HEK293 (cell line): ENCODE results near the gene EPO.

Experiments used
- CTCF ChIP-seq: fragments of 450-650 bp; formaldehyde crosslinking; IDR thresholded peaks from 2 replicates; pipeline ENCODE4 v1.5.1; 2016; ENCODE audit warnings: missing biosample characterization, missing genetic modification characterization
- YY1 ChIP-seq: fragments of 450-650 bp; formaldehyde crosslinking; IDR thresholded peaks from 2 replicates; pipeline ENCODE4 v1.5.1; 2018; ENCODE audit warnings: missing biosample characterization, missing genetic modification characterization
- ZBTB17 ChIP-seq: fragments of 450-650 bp; formaldehyde crosslinking; IDR thresholded peaks from 2 replicates; pipeline ENCODE4 v1.5.1; 2016; ENCODE audit warnings: missing biosample characterization, missing genetic modification characterization
- TF ChIP-seq, protein P1 (sequence below): fragments of 450-650 bp; formaldehyde crosslinking; IDR thresholded peaks from 2 replicates; pipeline ENCODE4 v1.5.1; 2016; ENCODE audit warnings: missing biosample characterization, missing genetic modification characterization

GRCh38 chr7:100696123-100696521 lies 24.1 kb upstream of the EPO start:
- TF ChIP-seq ZBTB17 (no peak), CTCF (no peak), YY1 (no peak)
- TF ChIP-seq, protein P1, sequence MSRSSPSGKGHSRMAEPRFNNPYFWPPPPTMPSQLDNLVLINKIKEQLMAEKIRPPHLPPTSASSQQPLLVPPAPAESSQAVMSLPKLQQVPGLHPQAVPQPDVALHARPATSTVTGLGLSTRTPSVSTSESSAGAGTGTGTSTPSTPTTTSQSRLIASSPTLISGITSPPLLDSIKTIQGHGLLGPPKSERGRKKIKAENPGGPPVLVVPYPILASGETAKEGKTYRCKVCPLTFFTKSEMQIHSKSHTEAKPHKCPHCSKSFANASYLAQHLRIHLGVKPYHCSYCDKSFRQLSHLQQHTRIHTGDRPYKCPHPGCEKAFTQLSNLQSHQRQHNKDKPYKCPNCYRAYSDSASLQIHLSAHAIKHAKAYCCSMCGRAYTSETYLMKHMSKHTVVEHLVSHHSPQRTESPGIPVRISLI = no peak
